Psoas muscle (tissue), 8 donors: ENCODE data around the gene MYO9B. TPM values are rescaled to one million over a fixed set of nuclear protein-coding genes. Genes with fewer than 3 reads are reported as not detected.

Source experiments
- ATAC-seq, 4 donors: fragments of 200-7000 bp; cut with Tn5 transposase; one replicate each; pipeline ENCODE4 v1.9.1; 2020; ENCODE audit warnings: moderate library complexity in 3 of 4, mild to moderate bottlenecking in 2 of 4
- DNase-seq, 2 donors: peaks; one replicate each; pipeline ENCODE4 v3.0.0-alpha.2; 2020
- H3K27ac ChIP-seq: fragments of 200-600 bp; one replicate; pipeline ENCODE4 v1.8.0; 2022
- H3K27me3 ChIP-seq, 3 donors: fragments of 200-600 bp in 1 of 3; one replicate each; pipeline versions ENCODE4 v1.6.1 to v1.8.0; 2013 to 2022; ENCODE audit warnings: low read length in 2 of 3, mild to moderate bottlenecking in 2 of 3, moderate library complexity in 1 of 3; ENCODE audit not compliant: insufficient read depth in 3 of 3
- H3K36me3 ChIP-seq, 2 donors: fragments of 200-600 bp in 1 of 2; one replicate each; pipeline versions ENCODE4 v1.6.1 to v1.8.0; 2013 to 2022; ENCODE audit warnings: low read depth in 1 of 2, mild to moderate bottlenecking in 1 of 2, moderate library complexity in 1 of 2; ENCODE audit not compliant: insufficient read depth in 1 of 2
- H3K4me1 ChIP-seq: fragments of 200-600 bp; one replicate; pipeline ENCODE4 v1.8.0; 2022
- H3K4me3 ChIP-seq: fragments of 200-600 bp; one replicate; pipeline ENCODE4 v1.8.0; 2022; ENCODE audit warnings: mild to moderate bottlenecking
- H3K9me3 ChIP-seq: fragments of 200-600 bp; one replicate; pipeline ENCODE4 v1.8.0; 2022
- WGBS, 3 donors: extraction: QIAGEN DNeasy Blood & Tissue Kit; methylation state at CpG; one replicate each; pipeline versions ENCODE4 v1.1.6 to v1.1.7; 2013; 5-methylcytosine and 5-hydroxymethylcytosine counted together
- intact Hi-C, 2 donors: fragments of 100-400 bp; cut with DNase I; formaldehyde crosslinking; loops; one replicate each; pipeline versions ENCODE4 v1.11.0 to v1.14.2; 2022
- polyA plus RNA-seq, 3 donors: library from polyadenylated mRNA; stranded (reverse); fragments of 200-250 nt; gene quantifications; one replicate each; pipeline ENCODE4 v1.2.3, GENCODE V29; 2013
- total RNA-seq, 4 donors: library from RNA; stranded (reverse); fragmentation: NEBNext Ultra II Directional in 2 of 4; extraction: Animal tissue kit (Norgen Biotek cat#: 25700) in 2 of 4; gene quantifications; one replicate each; pipeline versions ENCODE4 v1.2.1 to v1.2.4, GENCODE V29; 2021 to 2023
- TF ChIP-seq, protein P1 (sequence below): fragments of 200-600 bp; IDR thresholded peaks from one replicate; pipeline ENCODE4 v1.8.0; 2022; ENCODE audit warnings: antibody characterized with exemption
- donor health status: healthy with polysubstance abuse.
- donor health status: DM: no; HTN: no; CAD: no; lungs with moderate emphysema.
- donor health status: Bipolar disorder and iron deficiency.
- donor health status: healthy.
- donor health status: DM: yes; HTN: yes; CAD: no.
- donor health status: DM: no; HTN: no; CAD: no.
- donor health status: DM: no; HTN: no; CAD: no.
- donor health status: DM: yes; HTN: yes; CAD: no.

The MYO9B gene
- total and polyA plus RNA-seq, 7 donors: 9.0 to 23.7 (median 15.1) TPM

DNA sequence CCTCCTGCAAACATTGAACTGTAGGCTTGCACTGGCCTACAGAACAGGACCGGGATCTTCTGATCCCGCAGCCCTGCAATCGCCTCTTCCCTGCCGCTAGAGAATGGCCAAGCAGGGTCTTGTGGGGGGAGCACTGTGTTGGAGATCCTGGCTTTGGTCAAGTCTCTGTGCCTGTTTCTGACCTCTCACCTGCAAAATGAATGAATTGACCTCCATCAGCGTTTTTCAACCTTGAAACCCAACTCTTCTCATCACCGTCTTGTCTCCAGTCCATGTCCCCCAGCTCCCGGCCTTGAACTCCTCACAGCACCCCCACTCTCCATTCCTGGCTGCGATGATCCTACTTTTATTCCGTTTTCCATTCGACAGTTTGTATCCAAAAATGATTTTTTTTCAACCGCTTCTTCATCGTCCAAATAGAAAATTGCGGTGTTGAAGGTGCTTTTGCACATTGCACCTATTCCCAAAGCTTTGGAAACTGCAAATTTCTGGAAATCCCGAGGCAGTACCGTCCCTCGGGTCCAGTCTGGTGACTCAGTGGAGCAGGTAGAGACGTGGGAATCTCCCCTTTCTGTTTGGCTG, 2.0 kb downstream of the MYO9B start:
- DNase-seq: no peak

DNA sequence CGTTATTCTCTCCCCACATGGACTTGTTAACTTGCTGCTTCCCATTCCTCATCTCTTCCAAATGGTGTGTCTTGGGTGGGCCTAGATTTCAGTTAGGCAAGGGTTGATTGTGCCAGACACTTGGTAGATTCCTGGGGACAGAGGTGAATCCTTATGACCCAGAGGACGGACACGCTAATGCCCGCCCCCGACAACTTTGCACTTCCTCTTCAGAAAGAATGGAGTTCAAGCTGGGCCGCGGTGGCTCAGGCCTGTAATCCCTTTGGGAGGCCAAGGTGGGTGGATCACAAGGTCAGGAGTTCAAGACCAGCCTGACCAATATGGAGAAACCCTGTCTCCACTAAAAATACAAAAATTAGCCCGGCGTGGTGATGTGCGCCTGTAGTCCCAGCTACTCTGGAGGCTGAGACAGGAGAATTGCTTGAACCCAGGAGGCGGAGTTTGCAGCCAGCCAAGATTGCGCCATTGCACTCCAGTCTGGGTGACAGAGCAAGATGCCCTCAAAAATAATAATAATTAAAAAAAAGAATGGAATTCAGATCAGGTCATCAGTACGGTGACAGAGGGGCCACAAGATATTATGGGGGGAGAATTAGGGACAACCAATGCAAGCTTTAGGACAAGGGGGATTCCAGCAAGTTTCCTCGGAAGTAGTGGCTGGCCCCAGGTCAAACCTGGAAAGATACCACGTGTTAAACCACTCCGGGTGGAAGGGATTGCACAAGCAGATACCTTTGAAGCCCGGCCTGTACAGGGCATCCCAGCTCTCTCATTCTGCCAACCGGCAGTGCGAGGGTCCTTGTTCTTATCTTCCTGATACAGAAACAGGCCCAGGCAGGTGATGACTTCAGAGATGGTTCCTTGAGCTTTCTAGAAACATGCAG, 2.7 kb downstream of the MYO9B start:
- Histone ChIP-seq H3K4me3 (no peak overlapping the region), H3K9me3 (no peaks in the 10 kb centered on the region), H3K27ac (no peak overlapping the region), H3K36me3 (no peaks in the 10 kb centered on the region), H3K4me1 (peaks cover 26% of the 10 kb centered on the region), H3K27me3 (no peaks in the 10 kb centered on the region)
- WGBS, 3 donors: 80 to 81% (median 80%) methylated on average over 19 of the region's 19 CpGs
- TF ChIP-seq, protein P1, sequence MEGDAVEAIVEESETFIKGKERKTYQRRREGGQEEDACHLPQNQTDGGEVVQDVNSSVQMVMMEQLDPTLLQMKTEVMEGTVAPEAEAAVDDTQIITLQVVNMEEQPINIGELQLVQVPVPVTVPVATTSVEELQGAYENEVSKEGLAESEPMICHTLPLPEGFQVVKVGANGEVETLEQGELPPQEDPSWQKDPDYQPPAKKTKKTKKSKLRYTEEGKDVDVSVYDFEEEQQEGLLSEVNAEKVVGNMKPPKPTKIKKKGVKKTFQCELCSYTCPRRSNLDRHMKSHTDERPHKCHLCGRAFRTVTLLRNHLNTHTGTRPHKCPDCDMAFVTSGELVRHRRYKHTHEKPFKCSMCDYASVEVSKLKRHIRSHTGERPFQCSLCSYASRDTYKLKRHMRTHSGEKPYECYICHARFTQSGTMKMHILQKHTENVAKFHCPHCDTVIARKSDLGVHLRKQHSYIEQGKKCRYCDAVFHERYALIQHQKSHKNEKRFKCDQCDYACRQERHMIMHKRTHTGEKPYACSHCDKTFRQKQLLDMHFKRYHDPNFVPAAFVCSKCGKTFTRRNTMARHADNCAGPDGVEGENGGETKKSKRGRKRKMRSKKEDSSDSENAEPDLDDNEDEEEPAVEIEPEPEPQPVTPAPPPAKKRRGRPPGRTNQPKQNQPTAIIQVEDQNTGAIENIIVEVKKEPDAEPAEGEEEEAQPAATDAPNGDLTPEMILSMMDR: no peak
- DNase-seq (no peak), ATAC-seq (no peak)
- intact Hi-C loops: loop anchor here in 1 of 2 donors (5.0 kb wide), 1 partner anchor 59 kb away; no protein-coding TSS in a partner anchor

More for the DNA sequence above, 2.0 kb downstream of the MYO9B start:
- peak overlapping the region; percentile 91 for H3K4me3 ChIP-seq
- intact Hi-C loops: loop anchor here (2.0 to 5.0 kb wide), 2 partner anchors 57 to 60 kb away; no protein-coding TSS in a partner anchor
- ATAC-seq: no peak
- H3K36me3 ChIP-seq: peaks cover 0 to 1% of the 10 kb centered on the region in 2 donors
- no peak overlapping the region for H3K27ac ChIP-seq
- TF ChIP-seq, protein P1: no peak
- H3K4me1 ChIP-seq: peaks cover 26% of the 10 kb centered on the region
- no peaks in the 10 kb centered on the region for H3K9me3 ChIP-seq
- H3K27me3 ChIP-seq: no peaks in the 10 kb centered on the region
- 85 to 87% (median 86%) methylated on average over 17 of the region's 17 CpGs for WGBS, 3 donors

DNA sequence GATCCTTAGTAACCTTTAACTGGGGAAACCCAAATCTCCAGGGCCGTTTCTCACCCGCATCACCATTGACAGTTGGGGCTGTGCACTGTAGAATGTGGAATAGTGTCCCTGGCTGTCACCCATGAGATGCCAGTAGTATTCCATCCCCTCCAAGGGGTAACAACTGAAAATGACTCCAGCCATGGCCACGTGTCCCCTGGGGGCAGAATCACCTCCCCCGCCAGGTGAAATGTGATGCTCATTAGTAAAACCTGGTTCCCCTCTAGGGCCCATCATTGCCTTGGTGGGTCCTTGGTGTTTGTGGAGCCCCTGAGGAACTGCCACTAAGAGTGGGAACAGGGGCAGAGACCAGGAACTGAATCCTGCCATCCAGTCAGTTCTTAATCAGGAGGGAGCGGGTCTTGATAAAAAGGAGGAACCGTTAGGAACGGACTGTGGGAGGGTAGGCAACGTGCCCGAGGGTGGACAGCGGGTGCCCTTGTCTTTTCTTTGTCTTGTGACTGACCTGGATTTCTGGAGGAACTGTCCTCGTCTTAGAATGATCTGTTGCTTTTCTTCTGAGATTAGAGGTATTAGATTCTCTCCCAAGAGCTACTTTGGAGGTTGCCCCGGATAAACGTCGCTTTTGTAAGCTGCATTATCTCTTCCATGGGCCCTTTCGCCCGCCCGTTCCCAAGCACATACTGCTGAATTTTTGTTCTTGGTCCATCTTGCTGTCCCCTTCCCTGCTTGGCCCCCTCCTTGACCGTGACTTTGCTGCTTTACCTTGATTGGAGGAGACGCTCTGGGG, 3.5 kb downstream of the MYO9B start:
- WGBS, 3 donors: 71 to 77% (median 73%) methylated on average over 19 of the region's 19 CpGs
- no peaks in the 10 kb centered on the region for H3K36me3 ChIP-seq
- intact Hi-C loops: loop anchor here in 1 of 2 donors (5.0 kb wide), 1 partner anchor 58 kb away; no protein-coding TSS in a partner anchor
- peak overlapping the region; percentile 44 for H3K4me3 ChIP-seq
- TF ChIP-seq, protein P1: no peak
- no peak for ATAC-seq
- H3K9me3 ChIP-seq: no peaks in the 10 kb centered on the region
- no peaks in the 10 kb centered on the region for H3K27me3 ChIP-seq
- peaks cover 23% of the 10 kb centered on the region for H3K4me1 ChIP-seq
- DNase-seq: no peak
- H3K27ac ChIP-seq: peak overlapping the region; percentile 76

DNA sequence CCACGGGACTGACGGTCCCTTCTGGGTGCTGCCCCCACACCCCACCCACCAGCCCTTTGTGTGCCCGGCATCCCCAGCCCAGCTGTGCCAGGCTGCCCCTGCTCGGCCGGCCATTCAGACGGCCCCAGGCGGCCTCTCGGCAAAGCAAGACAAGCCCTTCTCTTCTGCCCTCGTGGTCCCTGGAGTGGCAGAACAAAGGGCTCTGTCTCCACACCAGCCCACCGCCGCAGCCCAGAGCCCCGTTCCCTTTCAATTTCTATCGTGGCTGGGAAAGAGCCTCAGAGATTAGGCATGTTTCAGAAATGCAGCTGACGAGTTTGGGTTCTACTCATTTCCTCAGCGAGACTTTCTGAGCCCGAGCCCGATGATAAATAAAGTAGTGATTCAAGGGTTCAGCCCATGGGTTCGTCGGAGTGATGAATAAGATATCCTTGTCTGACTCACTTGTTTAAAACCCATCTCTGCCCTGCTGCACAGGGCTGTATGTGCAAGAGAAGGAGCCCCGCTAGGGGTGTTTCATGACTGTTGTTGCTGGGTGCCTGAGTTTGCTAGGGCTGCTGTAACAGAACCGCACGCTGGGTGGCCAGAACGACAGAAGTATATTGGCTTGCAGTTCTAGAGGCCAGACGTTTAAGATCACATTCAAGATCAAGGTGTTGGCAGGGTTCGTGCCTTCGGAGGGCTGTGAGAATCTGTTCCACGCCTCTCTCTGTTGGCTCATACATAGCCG, 4.3 kb downstream of the MYO9B start:
- WGBS, 3 donors: 37 to 54% (median 47%) methylated on average over 28 of the region's 28 CpGs
- H3K4me1 ChIP-seq: peaks cover 19% of the 10 kb centered on the region

More for the DNA sequence above, 4.3 kb downstream of the MYO9B start:
- peak overlapping the region; percentile 44 for H3K4me3 ChIP-seq
- DNase-seq (peak; percentile 82 to 86), ATAC-seq (peak; percentile 50 to 70 (median 59))
- H3K36me3 ChIP-seq: no peaks in the 10 kb centered on the region
- intact Hi-C loops: loop anchor here in 1 of 2 donors (5.0 kb wide), 1 partner anchor 57 kb away; no protein-coding TSS in a partner anchor
- H3K27ac ChIP-seq: peak overlapping the region; percentile 76
- no peaks in the 10 kb centered on the region for H3K9me3 ChIP-seq
- no peaks in the 10 kb centered on the region for H3K27me3 ChIP-seq
- TF ChIP-seq, protein P1: peak; percentile 40
